ENCODE data around the gene NECTIN1.

GRCh38 chr11:119772076-119772475 lies 43.1 kb upstream of the NECTIN1 start:
- TF ChIP-seq CTCF (conservative IDR thresholded peaks at IDR 0.05; ENCODE audit: low read length) (no peak), EZH2phosphoT487 (IDR thresholded peaks at IDR 0.05; ENCODE audit: borderline replicate concordance, low read depth, low read length) (no peak)

All from OCI-LY7 (cell line).